Neural cell (in vitro differentiated cells): ENCODE results near the gene COL5A1. TPM values are rescaled to one million over a fixed set of nuclear protein-coding genes. Genes with fewer than 3 reads are reported as not detected.

ENCODE experiments used
- H2AFZ ChIP-seq: fragments of 200-600, 300-800 bp; sonication (generic), shearing (Covaris generic); 2 replicates; pipeline ENCODE4 v1.6.0; 2014; ENCODE audit warnings: low read depth, mild to moderate bottlenecking, antibody characterized with exemption, low read length, moderate library complexity
- H3F3A ChIP-seq: fragments of 200-600 bp; shearing (Covaris generic); 2 replicates; pipeline ENCODE4 v1.6.1; 2016; ENCODE audit warnings: mild to moderate bottlenecking, moderate library complexity, mixed read lengths, antibody characterized with exemption, low read length; ENCODE audit not compliant: insufficient read depth, poor library complexity, severe bottlenecking
- H3K27ac ChIP-seq: fragments of 200-600, 300-800 bp; sonication (generic), shearing (Covaris generic); 2 replicates; pipeline ENCODE4 v1.5.1; 2014; ENCODE audit warnings: mild to moderate bottlenecking, low read length, moderate library complexity
- H3K27me3 ChIP-seq: fragments of 300-800, 200-600 bp; sonication (generic), shearing (Covaris generic); 2 replicates; pipeline ENCODE4 v1.6.0; 2014; ENCODE audit warnings: mild to moderate bottlenecking, low read depth, low read length, moderate library complexity; ENCODE audit not compliant: insufficient read depth
- H3K36me3 ChIP-seq: fragments of 300-800, 200-600 bp; sonication (generic), shearing (Covaris generic); 2 replicates; pipeline ENCODE4 v1.5.1; 2014; ENCODE audit warnings: mild to moderate bottlenecking, antibody characterized with exemption, low read length, moderate library complexity; ENCODE audit not compliant: insufficient read depth
- H3K4me2 ChIP-seq: fragments of 300-800, 200-600 bp; sonication (generic), shearing (Covaris generic); 2 replicates; pipeline ENCODE4 v1.6.0; 2014; ENCODE audit warnings: mild to moderate bottlenecking, low read length
- H3K4me3 ChIP-seq: fragments of 300-800, 200-600 bp; sonication (generic), shearing (Covaris generic); 2 replicates; pipeline ENCODE4 v1.5.1; 2014; ENCODE audit warnings: mild to moderate bottlenecking, low read length, moderate library complexity
- H3K79me2 ChIP-seq: fragments of 200-600 bp; shearing (Covaris generic); replicated peaks from 2 replicates; pipeline ENCODE4 v1.6.0; 2014; ENCODE audit warnings: mild to moderate bottlenecking, low read length, moderate library complexity; ENCODE audit not compliant: insufficient read depth
- H3K9ac ChIP-seq: fragments of 300-800, 200-600 bp; sonication (generic), shearing (Covaris generic); 2 replicates; pipeline ENCODE4 v1.6.1; 2016; ENCODE audit warnings: mild to moderate bottlenecking, low read length, mixed read lengths
- H3K9me2 ChIP-seq: fragments of 200-600 bp; shearing (Covaris generic); 2 replicates; pipeline ENCODE4 v1.6.1; 2016; ENCODE audit warnings: mild to moderate bottlenecking, low read length, mixed read lengths; ENCODE audit not compliant: insufficient read depth
- H3K9me3 ChIP-seq: fragments of 200-600, 300-800 bp; sonication (generic), shearing (Covaris generic); 2 replicates; pipeline ENCODE4 v1.6.1; 2016; ENCODE audit warnings: mild to moderate bottlenecking, mixed run types, low read length, moderate library complexity, mixed read lengths
- H4K20me1 ChIP-seq: fragments of 200-600 bp; shearing (Covaris generic); 2 replicates; pipeline ENCODE4 v1.6.1; 2016; ENCODE audit warnings: mild to moderate bottlenecking, mixed run types; ENCODE audit not compliant: insufficient read depth
- CTCF ChIP-seq: fragments of 450-650 bp; IDR thresholded peaks from 2 replicates; pipeline ENCODE4 v1.5.1; 2014; ENCODE audit warnings: antibody characterized with exemption, mild to moderate bottlenecking, moderate library complexity; ENCODE audit not compliant: poor library complexity, severe bottlenecking
- EP300 ChIP-seq: fragments of 450-650 bp; conservative IDR thresholded peaks from 2 replicates; pipeline ENCODE4 v1.6.1; 2014; ENCODE audit warnings: antibody characterized with exemption, mild to moderate bottlenecking, moderate library complexity; ENCODE audit not compliant: poor library complexity, severe bottlenecking
- EZH2 ChIP-seq: fragments of 200-600, 300-800 bp; shearing (Covaris generic), sonication (generic); IDR thresholded peaks from 2 replicates; pipeline ENCODE4 v1.6.1; 2014; ENCODE audit warnings: antibody characterized with exemption, low read length, borderline replicate concordance, mild to moderate bottlenecking; ENCODE audit not compliant: insufficient read depth, poor library complexity, severe bottlenecking
- MXI1 ChIP-seq: fragments of 450-650 bp; conservative IDR thresholded peaks from 2 replicates; pipeline ENCODE4 v1.6.1; 2014; ENCODE audit warnings: antibody characterized with exemption, mild to moderate bottlenecking; ENCODE audit not compliant: poor library complexity, severe bottlenecking
- POLR2AphosphoS5 ChIP-seq: IDR thresholded peaks from 2 replicates; pipeline ENCODE4 v1.6.1; 2012
- RAD21 ChIP-seq: fragments of 450-650 bp; conservative IDR thresholded peaks from 2 replicates; pipeline ENCODE4 v1.6.1; 2014; ENCODE audit warnings: antibody characterized with exemption, mild to moderate bottlenecking, moderate library complexity
- REST ChIP-seq: IDR thresholded peaks from 2 replicates; pipeline ENCODE4 v1.6.1; 2012; ENCODE audit warnings: borderline replicate concordance
- SMC3 ChIP-seq: fragments of 450-650 bp; conservative IDR thresholded peaks from 2 replicates; pipeline ENCODE4 v1.6.1; 2014; ENCODE audit warnings: antibody characterized with exemption, mild to moderate bottlenecking, moderate library complexity; ENCODE audit not compliant: poor library complexity
- TAF1 ChIP-seq: IDR thresholded peaks from 2 replicates; pipeline ENCODE4 v1.6.1; 2012; ENCODE audit warnings: low read depth
- polyA plus RNA-seq: library from polyadenylated mRNA; depleted of rRNA; stranded (reverse); fragments of >200 nt; gene quantifications from 2 replicates; pipeline ENCODE4 v1.2.3, GENCODE V29; 2014

COL5A1 gene
- polyA plus RNA-seq, 1 donor from 2014 or later, result not detected

GRCh38 chr9:134740071-134740470 lies 98.5 kb downstream of the COL5A1 start:
- Histone ChIP-seq H3K79me2 (no peaks in the 10 kb centered on the region), H4K20me1 (no peaks in the 10 kb centered on the region), H3K36me3 (no peaks in the 10 kb centered on the region), H3K27me3 (no peaks in the 10 kb centered on the region), H3F3A (no peaks in the 10 kb centered on the region), H3K9me2 (no peaks in the 10 kb centered on the region), H3K9ac (no peak overlapping the region), H3K27ac (no peak overlapping the region), H3K4me3 (no peak overlapping the region), H3K9me3 (no peaks in the 10 kb centered on the region), H3K4me2 (no peak overlapping the region), H2AFZ (no peak overlapping the region)
- TF ChIP-seq EP300, result no peak

- Histone ChIP-seq H3K4me2 (no peak overlapping the region), H3K27me3 (no peaks in the 10 kb centered on the region), H3K36me3 (no peaks in the 10 kb centered on the region), H3K9me3 (no peaks in the 10 kb centered on the region), H3K9ac (no peak overlapping the region), H3K27ac (no peak overlapping the region), H3K79me2 (no peaks in the 10 kb centered on the region), H3K9me2 (no peaks in the 10 kb centered on the region), H4K20me1 (no peaks in the 10 kb centered on the region), H2AFZ (no peak overlapping the region), H3F3A (no peaks in the 10 kb centered on the region), H3K4me3 (no peak overlapping the region)
- TF ChIP-seq RAD21 (no peak), CTCF (no peak), MXI1 (no peak), EP300 (no peak), TAF1 (no peak), POLR2AphosphoS5 (no peak), SMC3 (no peak)
Measured at GRCh38 chr9:134741846-134742245, 100.2 kb downstream of the COL5A1 start.

- Histone ChIP-seq H3K27me3 (no peaks in the 10 kb centered on the region), H3K9me3 (no peaks in the 10 kb centered on the region), H3F3A (no peaks in the 10 kb centered on the region), H3K4me2 (no peak overlapping the region), H2AFZ (no peak overlapping the region), H3K36me3 (no peaks in the 10 kb centered on the region), H3K9me2 (no peaks in the 10 kb centered on the region), H3K9ac (no peak overlapping the region), H3K4me3 (no peak overlapping the region), H3K27ac (no peak overlapping the region), H4K20me1 (no peaks in the 10 kb centered on the region), H3K79me2 (no peaks in the 10 kb centered on the region)
- TF ChIP-seq MXI1 (no peak), TAF1 (no peak), EZH2 (no peak), REST (no peak), EP300 (no peak), POLR2AphosphoS5 (no peak), SMC3 (no peak), RAD21 (no peak), CTCF (no peak)
Measured at GRCh38 chr9:134742822-134743535, 101.4 kb downstream of the COL5A1 start.
